Subcutaneous adipose tissue (tissue), 4 donors: ENCODE measurements around the gene NGEF. TPM values are rescaled to one million over a fixed set of nuclear protein-coding genes. Genes with fewer than 3 reads are reported as not detected.

ENCODE experiments used
- total RNA-seq, 4 donors: library from RNA; depleted of rRNA; stranded (reverse); fragments of >200 nt; gene quantifications; one replicate each; pipeline ENCODE4 v1.1.0, GENCODE V29; 2016
- TF ChIP-seq, protein P1 (sequence below): fragments of 450-650 bp; IDR thresholded peaks from one replicate; pipeline ENCODE4 v1.5.1; 2016; ENCODE audit warnings: low read depth, mild to moderate bottlenecking, control low read depth, antibody characterized with exemption, moderate library complexity

The NGEF gene
- total RNA-seq, 4 donors from 2014 or later = 0.16 to 1.3 (median 0.17) TPM; not detected in 1

- TF ChIP-seq, protein P1, sequence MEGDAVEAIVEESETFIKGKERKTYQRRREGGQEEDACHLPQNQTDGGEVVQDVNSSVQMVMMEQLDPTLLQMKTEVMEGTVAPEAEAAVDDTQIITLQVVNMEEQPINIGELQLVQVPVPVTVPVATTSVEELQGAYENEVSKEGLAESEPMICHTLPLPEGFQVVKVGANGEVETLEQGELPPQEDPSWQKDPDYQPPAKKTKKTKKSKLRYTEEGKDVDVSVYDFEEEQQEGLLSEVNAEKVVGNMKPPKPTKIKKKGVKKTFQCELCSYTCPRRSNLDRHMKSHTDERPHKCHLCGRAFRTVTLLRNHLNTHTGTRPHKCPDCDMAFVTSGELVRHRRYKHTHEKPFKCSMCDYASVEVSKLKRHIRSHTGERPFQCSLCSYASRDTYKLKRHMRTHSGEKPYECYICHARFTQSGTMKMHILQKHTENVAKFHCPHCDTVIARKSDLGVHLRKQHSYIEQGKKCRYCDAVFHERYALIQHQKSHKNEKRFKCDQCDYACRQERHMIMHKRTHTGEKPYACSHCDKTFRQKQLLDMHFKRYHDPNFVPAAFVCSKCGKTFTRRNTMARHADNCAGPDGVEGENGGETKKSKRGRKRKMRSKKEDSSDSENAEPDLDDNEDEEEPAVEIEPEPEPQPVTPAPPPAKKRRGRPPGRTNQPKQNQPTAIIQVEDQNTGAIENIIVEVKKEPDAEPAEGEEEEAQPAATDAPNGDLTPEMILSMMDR = no peak
Observed at GRCh38 chr2:232928551-232929302, 84.3 kb downstream of the NGEF start.

- TF ChIP-seq, protein P1 = no peak
Observed at GRCh38 chr2:232927793-232928550, 85.1 kb downstream of the NGEF start.

- TF ChIP-seq, protein P1 = no peak
Observed at GRCh38 chr2:232927032-232927792, 85.8 kb downstream of the NGEF start.

GRCh38 chr2:232926431-232926939 is 86.6 kb downstream of the NGEF start:
- TF ChIP-seq, protein P1 = no peak

DNA sequence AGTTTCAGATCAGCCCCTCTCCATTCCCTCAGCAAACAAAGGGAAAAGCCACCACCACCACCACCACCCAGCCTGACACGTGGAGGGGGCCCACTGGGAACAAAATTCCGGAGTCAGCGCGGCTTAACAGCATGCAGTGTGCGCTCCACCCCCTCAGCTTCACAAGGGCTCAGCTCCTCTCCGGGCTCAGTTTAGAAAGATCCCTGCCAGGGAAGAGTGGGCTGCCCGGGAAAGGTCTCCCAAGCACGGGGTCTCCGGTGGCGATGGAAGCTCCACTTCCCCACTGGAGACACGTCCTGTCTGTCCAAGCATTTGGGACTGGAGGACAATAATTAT is 87.3 kb downstream of the NGEF start:
- TF ChIP-seq, protein P1 = no peak

DNA sequence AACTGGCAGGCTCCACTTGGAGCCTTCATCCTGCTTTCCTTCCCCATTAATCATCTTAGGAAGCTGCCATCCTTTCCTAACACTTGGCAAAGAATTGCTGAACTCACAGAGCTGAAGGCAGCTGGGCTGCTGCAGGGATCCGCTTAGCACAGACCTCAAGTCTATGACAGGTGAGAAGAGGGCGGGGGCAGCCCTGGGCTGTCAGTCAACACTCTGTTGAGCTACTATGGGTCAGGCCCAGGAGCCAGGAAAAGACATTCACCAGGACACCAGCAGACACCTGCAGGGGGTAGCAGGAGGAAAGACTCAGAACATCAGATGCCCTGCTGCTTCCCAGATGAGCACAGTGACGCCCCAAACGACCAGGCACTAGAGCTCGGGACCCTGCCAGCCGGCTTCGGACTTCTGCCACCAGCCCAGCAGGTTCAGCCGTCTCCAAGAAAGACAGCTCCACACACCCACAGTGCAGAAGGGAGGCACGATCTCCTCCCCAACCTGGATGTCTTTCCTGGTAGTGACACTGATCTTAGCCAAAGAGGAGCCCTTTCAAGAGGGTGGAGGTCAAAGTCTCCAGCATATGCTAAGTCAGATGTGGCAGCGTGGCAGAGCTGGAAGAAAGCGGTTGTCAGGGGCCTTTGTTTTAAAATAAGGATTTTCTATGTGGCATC is 87.8 kb downstream of the NGEF start:
- TF ChIP-seq, protein P1 = no peak
